ENCODE measurements around the gene MAD1L1. TPM values are rescaled to one million over a fixed set of nuclear protein-coding genes. Genes with fewer than 3 reads are reported as not detected.

Gene MAD1L1
- total RNA-seq, 4 donors from 2014 or later: 18.4 to 39.1 (median 25.7) TPM

- DNase-seq (ENCODE audit: low spot score) (no peak), ATAC-seq (ENCODE audit: low FRiP score) (no peak)
- no peak for TF ChIP-seq CTCF (IDR thresholded peaks at IDR 0.05)
Observed at GRCh38 chr7:1894906-1895663, 337.7 kb downstream of the MAD1L1 start.

GRCh38 chr7:1894313-1894900 lies 338.3 kb downstream of the MAD1L1 start:
- DNase-seq (ENCODE audit: low spot score): no peak
- ATAC-seq (ENCODE audit: low FRiP score): no peak
- TF ChIP-seq CTCF (IDR thresholded peaks at IDR 0.05): no peak

- no peak for DNase-seq (ENCODE audit: low spot score)
- ATAC-seq (ENCODE audit: low FRiP score): no peak
- no peak for TF ChIP-seq CTCF (IDR thresholded peaks at IDR 0.05)
Observed at GRCh38 chr7:1893451-1893850, 339.3 kb downstream of the MAD1L1 start.

- ATAC-seq (ENCODE audit: low FRiP score): no peak
Observed at GRCh38 chr7:1893036-1893435, 339.7 kb downstream of the MAD1L1 start.

GRCh38 chr7:1892011-1892965 lies 340.5 kb downstream of the MAD1L1 start:
- no peak for DNase-seq (ENCODE audit: low spot score)
- TF ChIP-seq CTCF (IDR thresholded peaks at IDR 0.05): no peak
- ATAC-seq (ENCODE audit: low FRiP score): no peak

More at GRCh38 chr7:1893036-1893435, 339.7 kb downstream of the MAD1L1 start:
- DNase-seq (ENCODE audit: low spot score): no peak
- no peak for TF ChIP-seq CTCF (IDR thresholded peaks at IDR 0.05)

GRCh38 chr7:1890289-1891235 lies 342.2 kb downstream of the MAD1L1 start:
- no peak for TF ChIP-seq CTCF (IDR thresholded peaks at IDR 0.05)
- ATAC-seq (ENCODE audit: low FRiP score): no peak
- DNase-seq (ENCODE audit: low spot score): no peak
